Astrocyte of the spinal cord (primary cell): ENCODE measurements around the gene FLNC.

Experiments
- DNase-seq: peaks from one replicate; pipeline ENCODE4 v3.0.0; 2011; ENCODE audit warnings: low read depth, low spot score
- H3K4me3 ChIP-seq: 2 replicates; pipeline ENCODE4 v1.5.1; 2011; ENCODE audit warnings: low read depth, mild to moderate bottlenecking, low read length, moderate library complexity
- CTCF ChIP-seq: IDR thresholded peaks from 2 replicates; pipeline ENCODE4 v1.5.1; 2012; ENCODE audit warnings: low read depth, mild to moderate bottlenecking, low read length, inconsistent platforms
- in situ Hi-C: cut with HindIII; loops from 2 replicates; pipeline ENCODE4 v1.10.0; 2017; ENCODE audit warnings: low sequenced_read_pairs

Gene FLNC

GRCh38 chr7:128790315-128791041 is 39.7 kb upstream of the FLNC start:
- in situ Hi-C loops, result no loop called here
- TF ChIP-seq CTCF, result no peak
- peak overlapping the region; percentile 77 for H3K4me3 ChIP-seq
- DNase-seq, result no peak

GRCh38 chr7:128791121-128791971 is 38.9 kb upstream of the FLNC start, which contains the start of gene CCDC136:
Gene CCDC136 (plus strand): TSS chr7:128791968. CDS start chr7:128792412, 444 bp downstream.
- peak; percentile 35 for DNase-seq

GRCh38 chr7:128791972-128792327 is 38.3 kb upstream of the FLNC start:
- no peak for DNase-seq
- peak overlapping the region; percentile 77 for H3K4me3 ChIP-seq
- in situ Hi-C loops, result no loop called here
- no peak for TF ChIP-seq CTCF

More at GRCh38 chr7:128791121-128791971, 38.9 kb upstream of the FLNC start, which contains the start of gene CCDC136:
- no peak for TF ChIP-seq CTCF
- in situ Hi-C loops, result no loop called here
- H3K4me3 ChIP-seq, result peak within 1 kb of the TSS; percentile 77

- in situ Hi-C loops, result no loop called here
- DNase-seq, result no peak
- TF ChIP-seq CTCF, result no peak
- H3K4me3 ChIP-seq, result no peak overlapping the region
These were observed 37.6 kb upstream of the FLNC start for GRCh38 chr7:128792471-128793180.

- in situ Hi-C loops, result no loop called here
- no peak for DNase-seq
- TF ChIP-seq CTCF, result no peak
- H3K4me3 ChIP-seq, result no peak overlapping the region
These were observed 37.0 kb upstream of the FLNC start for GRCh38 chr7:128793181-128793547.

- DNase-seq, result no peak
- H3K4me3 ChIP-seq, result no peak overlapping the region
- no peak for TF ChIP-seq CTCF
- in situ Hi-C loops, result no loop called here
These were observed 36.2 kb upstream of the FLNC start for GRCh38 chr7:128794020-128794419.
